Erythroblast (primary cell): ENCODE measurements around the gene TMEM181.

ENCODE experiments used
- GATA1 ChIP-seq: IDR thresholded peaks from 2 replicates; pipeline ENCODE4 v1.6.1; 2011; ENCODE audit warnings: low read depth, mild to moderate bottlenecking, control low read depth, low read length, moderate library complexity
- POLR2A ChIP-seq: IDR thresholded peaks from 2 replicates; pipeline ENCODE4 v1.6.1; 2011; ENCODE audit warnings: mild to moderate bottlenecking, low read length

GRCh38 chr6:158599635-158600034, 39.7 kb downstream of the TMEM181 start:
- TF ChIP-seq GATA1 (no peak), POLR2A (no peak)
